GM12892 (cell line): ENCODE measurements around the gene ZFP69B.

Experiments
- POLR2A ChIP-seq: IDR thresholded peaks from 2 replicates; pipeline ENCODE4 v1.6.1; 2011; ENCODE audit warnings: low read depth, low read length, control low read depth
- POLR2AphosphoS5 ChIP-seq: IDR thresholded peaks from 2 replicates; pipeline ENCODE4 v1.6.1; 2011; ENCODE audit warnings: low read depth, low read length, control low read depth
- TAF1 ChIP-seq: IDR thresholded peaks from 2 replicates; pipeline ENCODE4 v1.6.1; 2011; ENCODE audit warnings: low read depth, mild to moderate bottlenecking, control low read depth, low read length, borderline replicate concordance

DNA sequence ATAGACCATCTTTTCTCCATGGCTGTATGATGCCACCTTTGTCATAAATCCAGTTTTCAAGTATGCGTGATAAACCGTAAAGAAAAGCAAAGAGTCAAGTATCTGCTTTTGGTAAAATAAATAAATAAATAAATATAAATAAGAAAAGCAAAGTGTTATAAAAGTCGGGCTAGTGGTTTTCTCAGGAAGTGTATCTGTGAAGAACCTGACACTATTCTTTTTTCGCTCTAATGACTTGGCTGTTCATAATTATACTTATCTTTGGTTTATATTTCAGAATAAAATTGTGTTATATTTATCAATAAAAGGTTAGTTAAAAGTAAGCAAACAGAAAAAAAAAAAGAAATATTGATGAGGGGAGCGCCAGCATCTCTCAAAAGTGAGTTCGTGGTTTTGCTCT is 57.7 kb downstream of the ZFP69B start:
- no peak for TF ChIP-seq POLR2A
- no peak for TF ChIP-seq TAF1
- no peak for TF ChIP-seq POLR2AphosphoS5
